Forelimb muscle (tissue), 1 donor: ENCODE data around the gene MCCC2. TPM values are rescaled to one million over a fixed set of nuclear protein-coding genes. Genes with fewer than 3 reads are reported as not detected.
A peak's percentile ranks its signal among the peaks of the same experiment; 100 is the strongest.
"Not testable (repeated sequence)": the region's sequence is repeated elsewhere in the genome, so short reads cannot be mapped to it uniquely, and the experiment has no call there.

Experiments
- DNase-seq: peaks from one replicate; pipeline ENCODE4 v3.0.0-alpha.2; 2013; ENCODE audit warnings: low read depth
- polyA plus RNA-seq: library from polyadenylated mRNA; unstranded; fragments of 120-200 nt; gene quantifications from one replicate; pipeline ENCODE4 v1.2.1, GENCODE V29; 2013; ENCODE audit not compliant: insufficient read length

Gene MCCC2
- polyA plus RNA-seq, result 19.4 TPM

DNA sequence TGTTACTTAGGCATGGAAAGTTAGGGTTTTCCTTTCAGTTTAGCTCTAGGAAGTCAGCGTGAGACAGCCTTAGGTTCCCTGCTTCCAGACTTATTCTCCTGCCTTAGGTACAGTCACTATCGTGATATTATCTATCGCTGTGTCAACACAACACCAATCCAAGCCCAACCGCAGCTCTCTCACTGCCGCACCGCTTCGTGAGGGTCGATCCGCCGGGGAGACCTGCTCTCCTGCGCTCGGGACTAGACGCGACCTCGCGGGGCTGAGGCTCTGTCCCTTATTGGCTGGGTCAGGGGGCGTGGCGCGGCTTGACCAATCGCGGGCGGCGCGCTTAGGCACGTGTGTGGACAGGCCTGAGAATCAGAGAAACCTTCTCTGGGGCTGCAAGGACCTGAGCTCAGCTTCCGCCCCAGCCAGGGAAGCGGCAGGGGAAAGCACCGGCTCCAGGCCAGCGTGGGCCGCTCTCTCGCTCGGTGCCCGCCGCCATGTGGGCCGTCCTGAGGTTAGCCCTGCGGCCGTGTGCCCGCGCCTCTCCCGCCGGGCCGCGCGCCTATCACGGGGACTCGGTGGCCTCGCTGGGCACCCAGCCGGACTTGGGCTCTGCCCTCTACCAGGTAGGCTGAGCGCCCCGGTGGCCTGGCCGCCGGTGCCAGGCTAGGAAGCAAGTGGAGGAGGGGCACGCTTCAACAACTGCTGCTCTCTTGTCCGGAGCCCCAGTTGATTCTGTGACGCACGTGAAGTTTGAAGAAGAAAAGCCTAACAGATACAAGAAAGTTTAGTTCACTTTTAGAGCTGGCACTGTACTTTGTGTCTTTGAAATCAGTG, at the start of gene MCCC2:
MCCC2 (plus strand) TSS at position 400 of the 825 bp plus-strand sequence; CDS start at position 486, 86 bp downstream.
- DNase-seq, result peak; percentile 71

GRCh38 chr5:71537687-71538086, 49.5 kb upstream of the MCCC2 start:
- no peak for DNase-seq

DNA sequence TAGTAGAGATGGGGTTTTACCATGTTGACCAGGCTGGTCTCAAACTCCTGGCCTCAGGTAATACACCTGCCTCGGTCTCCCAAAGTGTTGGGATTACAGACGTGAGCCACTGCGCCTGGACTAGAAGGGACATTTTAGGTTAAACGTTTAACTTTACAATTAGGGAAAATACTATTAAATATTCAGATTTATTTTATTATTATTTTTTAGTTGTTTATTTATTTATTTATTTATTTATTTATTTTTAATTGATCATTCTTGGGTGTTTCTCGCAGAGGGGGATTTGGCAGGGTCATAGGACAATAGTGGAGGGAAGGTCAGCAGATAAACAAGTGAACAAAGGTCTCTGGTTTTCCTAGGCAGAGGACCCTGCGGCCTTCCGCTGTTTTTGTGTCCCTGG, 36.3 kb upstream of the MCCC2 start:
- DNase-seq, result not testable (repeated sequence)

- not testable (repeated sequence) for DNase-seq
Observed at GRCh38 chr5:71551582-71551981, 35.6 kb upstream of the MCCC2 start.

DNA sequence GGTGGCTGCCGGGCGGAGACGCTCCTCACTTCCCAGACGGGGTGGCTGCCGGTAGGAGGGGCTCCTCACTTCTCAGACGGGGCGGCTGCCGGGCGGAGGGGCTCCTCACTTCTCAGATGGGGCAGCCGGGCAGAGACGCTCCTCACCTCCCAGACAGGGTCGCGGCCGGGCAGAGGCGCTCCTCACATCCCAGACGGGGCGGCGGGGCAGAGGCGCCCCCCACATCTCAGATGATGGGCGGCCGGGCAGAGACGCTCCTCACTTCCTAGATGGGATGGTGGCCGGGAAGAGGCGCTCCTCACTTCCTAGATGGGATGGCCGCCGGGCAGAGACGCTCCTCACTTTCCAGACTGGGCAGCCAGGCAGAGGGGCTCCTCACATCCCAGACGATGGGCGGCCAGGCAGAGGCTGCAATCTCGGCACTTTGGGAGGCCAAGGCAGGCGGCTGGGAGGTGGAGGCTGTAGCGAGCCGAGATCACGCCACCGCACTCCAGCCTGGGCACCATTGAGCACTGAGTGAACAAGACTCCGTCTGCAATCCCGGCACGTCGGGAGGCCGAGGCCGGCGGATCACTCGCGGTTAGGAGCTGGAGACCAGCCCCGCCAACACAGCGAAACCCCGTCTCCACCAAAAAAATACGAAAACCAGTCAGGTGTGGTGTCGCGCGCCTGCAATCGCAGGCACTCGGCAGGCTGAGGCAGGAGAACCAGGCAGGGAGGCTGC, 35.0 kb upstream of the MCCC2 start:
- not testable (repeated sequence) for DNase-seq

- no peak for DNase-seq
Observed at GRCh38 chr5:71563161-71563560, 24.0 kb upstream of the MCCC2 start.

DNA sequence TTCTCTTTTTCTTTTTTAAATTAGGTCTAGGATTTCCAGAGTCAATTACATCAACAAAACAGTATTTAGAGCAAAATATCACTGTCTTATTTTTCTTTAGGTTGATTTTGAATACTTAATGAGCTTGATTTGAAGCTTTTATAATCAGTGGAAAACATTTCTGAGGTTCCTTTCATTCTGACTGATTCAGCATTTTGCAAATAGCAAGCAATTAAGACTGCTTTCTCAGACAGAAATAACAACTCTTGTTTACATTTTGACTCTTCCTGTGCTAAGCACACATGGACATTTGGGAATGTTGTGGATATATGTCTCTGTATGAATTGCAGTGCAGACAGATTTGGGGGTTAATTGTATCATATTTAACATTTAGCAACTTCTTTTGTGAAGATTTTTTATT, 22.2 kb upstream of the MCCC2 start:
- DNase-seq, result no peak

DNA sequence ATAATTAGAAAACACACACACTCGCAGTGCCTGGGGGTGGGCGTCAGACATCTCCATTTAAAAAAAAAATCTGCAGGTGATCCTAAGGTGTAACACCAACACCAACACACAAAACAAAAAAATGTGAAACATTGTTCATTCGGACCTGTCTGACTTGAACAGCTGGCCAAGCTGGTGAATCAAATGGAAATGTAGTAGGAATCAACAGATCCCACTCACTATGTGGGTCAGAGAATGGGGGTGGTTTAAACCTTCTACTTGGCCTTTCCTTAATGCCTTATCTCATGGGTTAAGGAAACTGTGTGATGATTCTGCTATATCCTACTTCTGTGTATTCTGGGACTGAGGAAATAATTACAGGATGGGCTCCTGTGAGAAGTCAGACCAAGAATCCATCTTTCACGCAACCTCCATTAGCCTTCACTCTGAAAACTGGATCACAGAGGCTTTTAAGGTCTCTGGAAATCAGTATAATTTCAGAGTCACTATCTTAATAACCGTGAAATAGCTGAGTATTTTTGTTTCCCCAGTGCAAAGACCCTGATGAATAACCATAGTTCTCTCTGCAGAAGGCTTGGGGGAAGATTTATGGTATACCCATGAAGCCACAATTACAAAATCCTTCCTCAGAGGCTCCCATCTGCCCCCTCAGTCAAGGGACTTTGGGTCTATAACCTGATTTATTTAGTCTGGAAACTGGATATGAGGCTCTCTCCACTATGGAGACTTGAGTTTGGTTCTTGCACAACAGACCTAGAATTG, 17.2 kb upstream of the MCCC2 start:
- DNase-seq, result no peak

GRCh38 chr5:71571811-71572210, 15.3 kb upstream of the MCCC2 start:
- DNase-seq, result not testable (repeated sequence)

- no peak for DNase-seq
Observed at GRCh38 chr5:71573591-71573990, 13.5 kb upstream of the MCCC2 start.

DNA sequence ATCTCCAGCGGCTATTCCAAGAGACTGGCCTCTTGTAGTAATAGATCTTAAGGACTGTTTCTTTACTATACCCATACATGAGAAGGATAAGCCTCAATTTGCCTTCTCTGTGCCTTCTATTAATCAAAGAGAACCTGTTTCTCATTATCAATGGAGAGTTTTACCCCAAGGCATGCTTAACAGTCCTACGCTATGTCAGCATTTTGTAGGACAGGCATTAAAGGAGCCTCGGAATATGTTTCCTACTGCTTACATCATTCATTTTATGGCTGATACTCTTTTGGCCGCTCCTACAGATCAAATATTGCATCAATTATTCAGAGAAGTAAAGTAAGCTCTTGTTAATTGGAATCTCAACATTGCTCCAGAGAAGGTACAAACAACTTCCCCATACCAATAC, 11.6 kb upstream of the MCCC2 start:
- not testable (repeated sequence) for DNase-seq

GRCh38 chr5:71576241-71576640, 10.9 kb upstream of the MCCC2 start:
- no peak for DNase-seq

DNA sequence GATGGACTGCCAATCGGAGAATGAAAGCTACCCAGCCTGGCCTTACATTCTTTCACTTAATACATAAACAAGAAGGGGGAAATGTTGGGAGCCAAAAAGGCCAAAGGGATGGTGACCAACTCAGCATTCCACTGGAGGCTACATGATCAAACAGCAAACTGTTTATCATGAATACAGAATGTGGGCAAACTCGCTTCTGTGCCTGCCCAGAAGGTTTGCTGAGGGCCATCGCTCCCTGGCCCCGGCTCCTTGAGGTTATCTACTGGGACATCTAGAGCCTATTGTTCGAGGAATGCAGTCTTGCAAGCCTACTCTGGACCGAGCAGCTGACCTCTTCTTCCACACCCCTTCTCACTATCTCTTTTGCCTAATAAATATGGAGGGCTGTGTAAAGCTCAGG, 9.3 kb upstream of the MCCC2 start:
- DNase-seq, result not testable (repeated sequence)

DNA sequence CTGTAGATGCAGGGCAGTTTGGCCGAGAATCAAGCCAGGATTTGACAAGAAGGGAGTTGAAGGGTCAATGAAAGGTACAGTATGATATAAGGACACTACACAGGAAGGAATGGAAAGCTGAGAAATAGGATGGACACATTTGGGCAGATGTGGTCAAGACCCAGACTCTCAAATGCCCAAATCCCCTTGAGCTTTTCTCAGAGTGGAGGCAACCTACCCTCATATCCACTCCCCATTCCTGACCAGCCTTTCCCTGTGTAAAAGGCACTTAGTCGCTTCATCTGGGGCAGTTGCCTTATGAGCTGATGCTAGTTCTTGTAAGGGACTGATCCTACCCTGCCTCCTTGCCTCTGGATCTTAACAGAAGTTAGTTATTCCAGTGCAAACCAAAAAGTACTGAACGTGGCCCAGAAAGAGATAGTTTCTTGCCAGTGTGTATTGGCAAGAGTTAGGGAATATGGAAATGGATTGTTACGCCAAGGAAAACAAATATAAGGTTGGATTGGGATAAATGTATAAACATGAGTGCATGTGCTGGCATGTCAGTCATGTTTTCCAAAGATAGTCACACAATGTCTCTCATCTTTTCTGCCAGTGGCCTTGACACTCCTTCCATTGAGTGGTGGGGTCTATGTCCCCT, 4.1 kb upstream of the MCCC2 start:
- DNase-seq, result no peak

- DNase-seq, result no peak
Observed at GRCh38 chr5:71586052-71586940, 844 bp upstream of the MCCC2 start.

GRCh38 chr5:71587766-71588532, 809 bp downstream of the MCCC2 start:
- no peak for DNase-seq

GRCh38 chr5:71588533-71588885, 1.4 kb downstream of the MCCC2 start:
- DNase-seq, result no peak

- DNase-seq, result no peak
Observed at GRCh38 chr5:71589903-71590302, 2.8 kb downstream of the MCCC2 start.

DNA sequence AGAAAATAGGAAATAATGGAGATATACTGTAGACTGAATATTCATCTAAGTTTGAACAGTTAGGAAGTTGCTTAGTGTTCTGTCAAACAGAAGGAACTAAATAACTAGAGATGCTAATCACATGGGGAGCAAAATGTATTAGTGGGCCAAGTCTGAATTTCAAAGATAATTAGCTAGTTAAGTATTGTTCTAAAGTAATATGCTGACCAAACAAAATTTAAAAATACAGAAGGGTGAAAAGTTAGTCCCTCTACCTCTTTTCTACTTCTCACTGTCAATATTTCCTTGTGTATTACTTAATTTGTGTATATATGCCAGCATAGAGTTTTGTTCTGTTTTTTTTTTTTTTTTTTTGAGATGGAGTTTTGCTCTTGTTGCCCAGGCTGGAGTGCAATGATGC, 4.0 kb downstream of the MCCC2 start:
- no peak for DNase-seq

DNA sequence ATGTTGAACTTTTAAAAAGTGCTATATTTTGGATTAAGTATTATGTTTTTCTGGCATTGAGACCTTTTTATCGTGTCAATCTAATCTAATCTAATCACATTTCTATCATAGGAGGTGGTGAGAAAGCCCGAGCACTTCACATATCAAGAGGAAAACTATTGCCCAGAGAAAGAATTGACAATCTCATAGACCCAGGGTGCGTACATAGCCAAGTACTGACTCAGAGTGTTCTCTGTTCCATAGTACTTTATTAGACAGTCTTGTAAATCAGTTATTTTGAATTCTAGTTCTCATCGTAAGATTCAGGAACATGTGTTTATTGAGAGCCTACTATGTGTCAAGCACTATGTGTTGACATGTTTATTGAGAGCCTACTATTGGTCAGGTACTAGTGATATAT, 9.0 kb downstream of the MCCC2 start:
- DNase-seq, result no peak
